ENCODE measurements around the gene SPTBN5.

SPTBN5 gene

DNA sequence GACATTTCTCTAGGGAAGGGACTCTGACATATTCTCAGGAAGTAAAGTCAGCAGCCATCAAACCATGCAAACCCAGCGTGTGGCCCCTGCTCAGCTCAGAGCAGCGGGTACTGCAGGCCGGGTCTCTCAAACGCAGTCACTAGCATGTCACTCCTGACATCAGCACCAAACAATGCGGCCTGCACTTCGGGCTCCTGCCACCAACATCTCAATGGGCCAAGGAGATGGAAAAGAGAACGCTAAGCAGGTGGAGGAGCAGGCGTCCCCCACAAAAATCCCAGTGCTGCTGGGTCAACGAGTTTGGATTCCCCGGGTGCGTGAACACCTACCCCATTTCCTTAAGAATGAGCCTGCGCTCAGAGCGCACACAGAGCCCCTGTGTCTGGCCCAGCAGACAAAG is 9.9 kb upstream of the SPTBN5 start:
- DNase-seq (ENCODE audit: low read depth in 3 of 3), result no peak

DNA sequence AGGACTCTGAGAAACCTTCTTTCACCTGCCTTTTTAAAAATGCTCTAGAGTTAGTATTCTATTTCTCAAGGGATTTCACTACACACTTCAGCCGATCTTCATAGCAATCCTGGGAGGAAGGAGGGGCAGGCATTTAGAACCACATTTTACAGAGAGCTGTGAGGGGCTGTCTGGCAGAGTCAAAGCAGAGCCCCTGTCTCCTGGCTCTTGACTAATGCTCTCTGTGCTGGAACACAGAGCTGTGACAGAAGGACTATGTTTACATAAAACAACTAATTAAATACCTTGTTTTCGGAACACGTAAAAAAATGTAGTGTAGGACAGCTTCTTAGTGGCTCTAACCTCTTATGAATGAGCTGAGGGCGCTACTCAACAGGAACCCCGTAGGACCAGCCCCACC is 7.6 kb upstream of the SPTBN5 start:
- no peak for DNase-seq (ENCODE audit: low read depth in 3 of 3)

DNA sequence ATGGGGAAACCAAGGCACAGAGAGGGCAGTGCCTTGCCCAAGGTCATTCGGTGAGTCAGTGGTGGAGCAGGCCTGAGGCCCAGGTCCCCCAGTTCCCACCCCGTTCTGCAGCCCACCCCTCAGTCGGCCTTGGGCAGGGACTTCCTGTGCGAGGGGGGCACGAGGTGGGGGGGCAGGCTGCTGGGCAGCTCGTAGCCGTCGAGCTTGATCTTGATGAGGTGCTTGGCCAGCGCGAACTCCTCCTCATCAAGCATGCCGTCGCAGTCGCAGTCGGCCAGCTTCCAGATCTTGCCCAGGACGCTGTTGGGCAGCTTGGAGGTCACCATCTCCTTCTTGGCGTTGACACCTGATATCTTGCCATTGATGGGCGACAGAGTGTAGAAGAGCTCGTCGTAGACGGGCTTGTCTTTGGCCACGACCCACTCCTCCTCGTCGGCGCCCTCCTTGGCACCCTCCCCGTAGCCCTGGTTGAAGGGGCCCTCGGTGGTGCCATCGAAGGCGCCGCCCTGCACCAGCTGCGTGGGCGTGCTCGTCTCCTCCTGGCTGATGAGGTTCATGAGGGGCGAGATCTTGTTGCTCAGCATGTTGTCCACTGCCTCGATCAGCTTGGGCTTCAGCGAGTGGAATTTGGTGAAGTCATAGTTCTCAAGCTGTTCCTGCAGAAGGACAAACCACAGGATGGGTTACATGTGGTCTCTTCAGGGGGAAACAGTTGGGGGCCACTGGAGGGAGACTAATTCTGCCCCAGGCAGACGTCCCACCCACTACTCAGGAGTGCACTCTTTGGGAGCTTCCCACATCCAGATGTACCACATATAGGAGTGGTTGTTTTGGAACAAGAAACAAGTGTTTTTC is 6.9 kb upstream of the SPTBN5 start:
- DNase-seq (ENCODE audit: low read depth in 3 of 3), result no peak

DNA sequence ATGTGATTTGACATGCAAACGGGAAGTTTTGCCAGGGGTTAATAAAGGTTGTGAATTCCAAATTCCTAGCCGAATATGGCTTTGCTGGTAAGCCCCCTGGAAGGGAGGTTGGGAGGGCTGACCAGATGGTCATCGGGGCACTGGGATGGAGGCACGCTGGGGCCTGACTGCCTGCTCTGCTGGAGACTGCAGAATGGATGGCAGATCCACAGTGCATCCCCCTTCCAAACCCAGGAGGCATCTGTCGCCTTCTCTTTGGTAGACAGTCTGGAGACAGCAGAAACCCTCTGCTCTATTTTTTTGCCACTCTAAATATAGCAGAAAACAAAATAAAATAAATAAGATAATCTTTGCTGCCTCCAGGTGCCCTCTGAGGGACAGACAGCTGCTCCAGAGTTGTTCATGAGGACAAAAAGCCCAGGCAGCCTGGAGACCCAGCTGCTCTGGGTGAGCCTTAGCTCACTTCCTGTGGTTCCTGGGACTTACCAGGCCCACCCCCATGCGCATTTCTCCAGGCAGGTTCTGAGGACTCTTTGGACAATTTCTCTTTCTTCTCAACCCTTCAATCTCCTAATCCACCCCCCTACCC is 6.1 kb upstream of the SPTBN5 start:
- no peak for DNase-seq (ENCODE audit: low read depth in 3 of 3)

DNA sequence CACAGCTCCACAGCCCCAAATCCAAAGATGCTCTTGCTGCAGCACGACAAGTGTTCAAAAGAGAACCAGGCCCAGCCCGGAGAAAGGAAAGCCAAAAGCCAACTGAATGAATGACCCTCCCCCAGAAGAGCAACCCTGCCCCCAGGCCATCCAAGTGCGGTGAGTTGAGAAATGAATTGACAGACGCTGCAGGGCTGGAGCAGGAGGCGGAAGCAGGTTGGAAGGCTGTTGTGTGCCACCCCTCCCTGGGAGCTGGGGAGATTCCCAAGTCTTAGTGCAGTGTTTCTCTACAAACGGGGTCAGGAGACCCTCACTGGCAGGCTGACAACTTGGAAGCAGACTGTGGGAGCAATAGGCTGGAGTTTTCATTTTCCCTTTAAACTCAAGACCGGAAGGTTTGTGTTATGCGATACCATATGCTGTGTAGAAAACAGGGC is 3.5 kb upstream of the SPTBN5 start:
- DNase-seq (ENCODE audit: low read depth in 3 of 3), result no peak

DNA sequence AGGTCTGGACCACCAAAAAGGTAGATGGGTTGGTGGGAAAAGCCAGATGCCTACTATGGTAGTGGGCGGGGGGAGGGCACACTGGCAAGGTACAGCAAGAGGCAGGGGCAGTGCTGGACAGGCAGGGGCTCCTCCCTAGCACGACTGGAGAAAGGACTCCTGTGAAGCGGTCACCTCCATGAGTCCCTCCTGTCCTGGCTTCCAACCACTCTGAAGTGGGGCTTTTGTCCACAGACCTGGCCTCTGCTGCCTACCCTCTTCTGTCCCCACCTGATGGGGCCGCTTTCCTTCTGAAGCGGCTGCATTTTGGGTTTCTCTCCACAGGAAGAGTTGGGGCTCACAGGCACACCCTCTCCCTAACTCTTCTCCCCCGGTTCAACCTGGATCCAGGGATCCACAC is 2.7 kb upstream of the SPTBN5 start:
- no peak for DNase-seq (ENCODE audit: low read depth in 3 of 3)

DNA sequence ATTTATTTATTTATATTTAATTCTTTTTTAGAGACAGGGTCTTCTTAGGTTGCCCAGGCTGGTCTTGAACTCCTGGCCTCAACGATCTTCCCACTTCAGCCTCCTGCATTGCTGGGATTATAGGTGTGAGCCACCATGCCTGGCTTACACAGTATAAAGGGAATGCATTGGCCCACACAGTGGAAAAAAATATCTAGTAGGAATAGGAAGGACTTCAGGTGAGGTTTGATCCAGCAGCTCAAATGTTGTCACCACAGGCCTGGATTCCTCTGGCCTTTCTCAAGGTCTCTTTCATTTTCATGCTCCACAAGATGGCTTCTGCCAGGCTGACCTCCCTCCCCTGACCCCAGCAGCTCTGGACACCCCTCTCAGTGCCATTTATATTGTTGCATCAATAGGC is 2.1 kb upstream of the SPTBN5 start:
- no peak for DNase-seq (ENCODE audit: low read depth in 3 of 3)

DNA sequence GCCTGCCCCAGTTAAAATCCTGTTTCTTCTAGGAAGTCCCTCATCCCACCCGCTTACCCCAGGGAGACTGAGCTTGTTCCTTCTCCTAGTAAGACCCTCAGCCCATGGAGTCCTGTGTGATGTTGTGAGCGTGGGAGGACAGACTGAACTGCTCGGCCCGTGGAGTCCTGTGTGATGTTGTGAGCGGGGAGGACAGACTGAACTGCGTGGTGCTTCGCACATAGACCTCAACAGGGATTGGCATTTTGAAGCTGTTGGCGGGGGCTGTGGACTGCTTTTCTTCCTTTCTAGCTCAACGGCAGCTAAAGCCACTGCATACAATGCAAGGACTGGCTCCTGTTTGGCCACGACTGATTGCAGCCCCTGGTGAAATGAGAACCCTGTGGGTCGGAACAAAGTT is 1.6 kb upstream of the SPTBN5 start:
- DNase-seq (ENCODE audit: low read depth in 3 of 3), result no peak

DNA sequence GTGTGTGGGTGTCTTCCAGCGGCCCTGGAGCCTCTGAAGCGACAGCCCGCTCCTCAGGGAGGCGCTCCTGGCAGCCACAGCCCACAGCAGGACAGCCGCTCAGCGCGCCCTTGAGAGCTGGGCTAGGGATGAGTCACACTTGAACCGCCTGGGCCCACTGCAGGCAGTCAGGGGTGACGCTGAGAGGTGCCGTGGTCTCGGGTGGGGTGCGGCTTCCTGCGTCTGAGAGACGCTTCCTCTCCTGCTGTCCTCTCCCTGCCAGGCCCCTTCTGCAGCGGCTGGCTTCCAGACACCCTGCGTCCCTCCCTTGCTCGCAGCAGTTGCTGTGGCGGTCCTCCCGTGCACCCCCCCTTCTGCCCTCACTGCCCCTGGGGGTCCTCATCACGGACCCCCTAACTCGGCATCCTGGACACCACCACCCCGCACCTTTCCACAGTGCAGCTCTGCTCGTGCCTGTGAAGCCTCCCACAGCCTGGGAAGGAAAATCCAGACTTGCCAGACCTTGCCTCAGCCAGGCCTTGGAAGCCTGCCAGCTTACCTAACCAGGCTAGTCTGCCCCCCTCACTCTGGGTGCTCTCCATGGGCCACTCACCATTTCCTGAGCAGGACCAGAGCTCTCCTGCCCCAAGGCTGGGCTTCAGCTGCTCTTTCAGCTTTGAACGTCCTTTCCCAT is 1.1 kb upstream of the SPTBN5 start:
- DNase-seq (ENCODE audit: low read depth in 3 of 3), result peak; percentile 42 to 77 (median 61)

DNA sequence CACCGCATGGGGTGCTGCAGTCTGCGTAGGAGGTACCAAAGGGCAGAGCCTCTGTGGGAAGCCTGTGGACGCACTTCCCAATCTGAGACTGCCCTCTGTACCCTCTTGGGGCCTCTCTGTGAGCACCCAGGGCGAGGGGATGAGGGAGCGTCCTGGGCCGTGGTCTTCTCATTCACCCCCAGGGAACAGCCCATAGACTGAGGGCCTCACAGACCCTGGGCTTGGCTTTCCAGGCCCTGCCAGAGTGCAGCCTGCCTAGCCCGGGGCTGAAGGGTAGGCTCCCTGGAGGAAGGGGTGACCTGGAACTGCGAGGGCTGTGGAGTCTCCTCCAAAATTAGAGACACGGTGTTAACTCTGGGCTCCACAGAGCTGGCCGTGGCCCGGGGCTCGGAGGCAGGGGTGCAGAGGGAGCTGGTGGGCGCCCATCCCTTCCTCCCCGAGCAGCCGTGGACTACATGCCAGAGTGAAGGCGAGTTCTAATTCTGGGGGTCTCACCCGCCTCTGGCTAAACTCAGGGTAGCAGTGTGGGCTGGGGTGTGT is 468 bp upstream of the SPTBN5 start:
- no peak for DNase-seq (ENCODE audit: low read depth in 3 of 3)

DNA sequence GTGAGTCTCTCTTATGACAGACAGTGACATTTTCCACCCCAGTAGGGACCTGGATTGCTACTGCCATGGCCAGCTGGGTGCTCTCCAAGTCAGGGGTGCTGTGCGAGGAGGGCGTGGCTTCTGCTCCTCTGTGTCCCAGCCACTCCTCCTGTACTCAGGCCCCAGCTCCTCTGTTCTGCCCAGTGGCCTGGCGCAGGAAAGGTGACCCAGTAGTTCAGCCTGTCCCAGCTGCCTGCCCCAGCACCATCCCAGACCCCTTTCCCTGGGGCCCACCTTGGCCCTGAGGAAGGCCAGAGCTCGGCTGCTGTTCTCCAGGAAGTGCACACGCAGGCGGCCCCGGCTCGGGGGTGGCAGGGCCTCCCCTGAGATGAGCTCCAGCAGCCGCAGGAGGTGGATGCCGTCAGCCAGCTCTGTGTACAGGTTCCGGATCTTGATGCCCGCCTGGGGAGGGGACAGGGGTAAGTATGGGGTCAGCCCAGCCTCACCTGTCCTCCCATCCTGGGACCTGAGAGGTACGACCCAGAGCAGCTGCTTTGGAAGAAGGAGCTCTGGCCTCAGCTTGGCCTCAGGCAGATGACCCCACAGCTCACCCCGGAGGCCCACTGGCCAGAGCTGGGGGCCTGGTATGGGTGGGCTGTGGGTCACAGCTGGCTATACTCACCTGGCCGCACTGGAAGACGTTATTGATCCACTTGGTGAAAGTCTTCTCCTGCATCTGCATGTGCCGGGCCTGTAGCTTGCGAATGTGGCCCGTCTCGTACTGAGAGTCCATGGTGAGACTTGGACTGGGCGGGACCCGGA is 1.0 kb downstream of the SPTBN5 start:
- DNase-seq (ENCODE audit: low read depth in 3 of 3), result no peak

DNA sequence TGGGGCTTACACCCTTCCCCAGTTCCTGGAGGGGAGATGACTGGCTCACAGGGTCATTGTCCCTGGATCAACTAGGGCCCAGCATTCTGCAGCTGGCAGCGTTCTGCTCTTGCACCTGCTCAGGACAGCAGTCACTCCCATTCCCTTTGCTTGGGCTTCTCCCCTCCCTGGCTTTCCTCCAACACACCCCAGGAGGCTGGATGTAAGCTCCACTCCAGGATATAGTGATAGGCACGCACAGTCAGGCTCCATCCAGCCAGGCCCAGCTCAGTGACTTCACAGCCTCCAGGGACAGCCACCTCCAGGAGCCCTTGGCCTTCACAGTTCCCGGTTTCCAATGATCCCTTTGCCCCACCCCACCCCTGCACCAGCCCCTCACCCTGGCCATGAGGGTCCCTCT is 1.9 kb downstream of the SPTBN5 start:
- no peak for DNase-seq (ENCODE audit: low read depth in 3 of 3)

DNA sequence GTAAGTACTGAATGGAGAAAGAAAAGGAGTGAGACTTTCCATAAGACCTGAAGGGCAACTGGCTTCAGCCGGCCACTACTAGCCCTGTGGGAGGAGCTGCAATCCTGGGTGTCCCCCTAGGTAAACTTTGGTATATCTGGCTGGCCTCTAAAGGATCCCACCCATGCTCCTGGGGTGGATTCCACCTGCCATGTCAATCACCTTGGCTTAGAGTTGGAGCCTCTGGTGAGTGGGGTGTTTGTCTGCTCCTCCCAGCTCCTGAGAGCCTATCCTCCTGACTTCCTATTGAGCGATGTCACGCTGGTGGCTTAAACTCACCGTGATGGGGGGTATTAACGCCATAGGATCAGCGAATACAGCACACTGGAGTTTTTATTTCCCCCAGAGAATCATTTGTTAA is 2.6 kb downstream of the SPTBN5 start:
- no peak for DNase-seq (ENCODE audit: low read depth in 3 of 3)

DNA sequence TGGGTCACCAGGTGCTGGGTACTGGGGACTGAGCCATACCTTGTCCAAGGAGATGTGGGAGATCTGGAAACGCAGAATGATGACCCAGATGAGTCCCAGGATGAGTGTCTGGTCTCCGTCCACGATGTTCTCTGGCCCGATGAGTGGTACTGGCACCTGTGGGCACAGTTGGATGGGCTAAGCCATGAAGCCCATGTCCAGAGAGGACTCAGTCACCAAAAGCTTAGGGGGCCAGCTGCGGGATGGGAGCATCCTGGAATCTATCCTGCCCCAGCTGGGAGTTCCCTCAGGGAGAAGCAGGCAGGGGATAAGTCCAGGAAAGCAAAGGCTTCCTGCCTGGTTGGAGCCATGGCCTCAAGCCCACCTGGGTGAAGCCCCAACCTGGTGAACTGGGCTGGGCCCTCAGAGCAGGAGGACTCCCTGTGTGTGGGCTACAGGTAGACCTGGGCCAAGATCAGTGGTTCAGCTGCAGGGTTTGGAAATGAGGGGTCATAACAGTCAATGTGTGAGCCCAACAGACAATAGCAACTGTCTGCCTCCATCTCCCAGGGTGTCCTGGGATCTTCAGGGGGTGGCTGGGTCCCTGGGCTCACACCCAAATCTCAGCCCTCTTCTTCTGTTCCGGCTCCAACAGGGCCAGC is 3.7 kb downstream of the SPTBN5 start:
- no peak for DNase-seq (ENCODE audit: low read depth in 3 of 3)

DNA sequence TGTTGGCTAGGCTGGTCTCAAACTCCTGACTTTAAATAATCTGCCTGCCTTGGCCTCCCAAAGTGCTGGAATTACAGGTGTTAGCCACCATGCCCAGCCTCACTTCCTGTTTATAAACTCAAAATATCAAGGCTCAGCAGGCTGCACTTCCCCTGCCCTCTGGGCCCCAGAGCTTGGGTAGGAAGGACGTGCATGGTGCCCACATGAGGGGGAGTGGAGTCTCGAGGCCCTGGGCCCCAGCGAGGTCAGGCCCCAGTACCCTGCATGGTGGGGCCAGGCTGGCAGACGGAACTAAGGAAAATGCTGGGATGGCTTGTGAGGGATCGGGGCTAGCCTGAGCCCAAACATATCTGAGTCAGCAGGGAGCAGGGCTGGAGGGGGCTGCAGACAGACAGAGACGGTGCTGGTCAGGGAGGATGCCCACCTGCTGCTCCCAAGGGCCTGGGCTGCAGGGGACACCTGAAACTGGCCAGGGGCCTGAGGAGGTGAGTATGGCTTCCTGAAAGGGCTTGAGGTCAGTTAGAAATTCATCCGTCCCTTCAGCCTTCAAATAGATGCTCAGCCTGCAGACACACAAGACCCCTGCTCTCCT is 5.1 kb downstream of the SPTBN5 start:
- no peak for DNase-seq (ENCODE audit: low read depth in 3 of 3)

DNA sequence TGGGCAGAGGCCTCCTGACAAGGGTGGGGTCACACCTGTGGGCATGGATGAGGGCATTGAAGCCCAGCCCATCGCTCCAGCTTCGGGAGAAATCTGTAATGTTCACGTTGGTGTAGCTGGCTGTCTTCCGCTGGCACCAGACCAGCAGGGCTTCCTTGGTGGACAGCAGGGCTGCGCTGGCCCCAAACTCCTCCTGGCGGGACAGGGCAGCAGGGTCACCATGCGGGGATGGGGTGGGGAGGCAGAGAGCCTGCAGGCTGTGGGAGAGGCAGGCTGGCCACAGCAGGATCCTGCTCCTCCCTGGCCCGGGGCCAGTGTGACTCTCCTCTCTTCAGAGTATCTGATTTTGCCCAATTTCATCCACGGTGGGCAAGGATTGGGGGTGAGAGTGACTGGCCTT is 6.0 kb downstream of the SPTBN5 start:
- DNase-seq (ENCODE audit: low read depth in 3 of 3), result no peak

DNA sequence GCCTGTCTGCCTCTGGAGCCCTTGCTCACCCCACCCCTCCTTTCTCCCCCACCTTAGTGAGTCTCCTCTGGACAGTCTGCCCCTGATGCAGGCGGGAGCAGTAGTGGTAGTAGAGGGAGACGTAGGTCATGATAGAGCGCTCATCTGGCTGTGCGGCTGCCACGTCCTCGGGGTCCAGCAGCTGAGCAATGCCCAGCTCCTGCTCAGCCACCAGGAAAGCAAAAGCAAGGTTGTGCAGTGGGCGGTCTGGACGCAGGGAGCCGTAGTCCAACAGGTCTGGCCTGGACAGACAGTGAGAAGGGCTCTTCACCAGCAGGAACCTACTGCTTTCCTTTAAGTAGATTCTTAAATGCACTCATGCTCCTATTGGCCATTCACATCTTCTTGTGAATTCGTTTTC is 6.7 kb downstream of the SPTBN5 start:
- no peak for DNase-seq (ENCODE audit: low read depth in 3 of 3)

DNA sequence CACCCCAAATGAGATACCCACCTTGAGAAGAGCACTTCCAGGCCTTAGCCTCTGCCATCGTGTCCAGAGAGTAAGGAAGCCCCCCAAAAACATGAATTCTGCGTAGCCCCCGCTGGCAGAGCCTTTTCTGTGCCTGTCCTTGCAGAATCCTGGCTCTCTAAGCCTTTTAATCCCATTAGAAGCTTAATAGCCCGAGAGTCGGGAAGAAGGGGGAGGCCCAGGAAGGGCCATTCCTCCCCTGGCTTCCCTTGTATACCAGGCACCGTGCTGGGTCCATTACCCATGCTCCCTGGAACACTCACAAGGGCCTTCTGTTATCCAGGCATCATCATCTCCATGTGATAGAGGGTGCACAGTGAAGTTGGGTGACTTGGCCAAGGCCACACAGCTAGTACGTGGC is 7.1 kb downstream of the SPTBN5 start:
- DNase-seq (ENCODE audit: low read depth in 3 of 3), result no peak

DNA sequence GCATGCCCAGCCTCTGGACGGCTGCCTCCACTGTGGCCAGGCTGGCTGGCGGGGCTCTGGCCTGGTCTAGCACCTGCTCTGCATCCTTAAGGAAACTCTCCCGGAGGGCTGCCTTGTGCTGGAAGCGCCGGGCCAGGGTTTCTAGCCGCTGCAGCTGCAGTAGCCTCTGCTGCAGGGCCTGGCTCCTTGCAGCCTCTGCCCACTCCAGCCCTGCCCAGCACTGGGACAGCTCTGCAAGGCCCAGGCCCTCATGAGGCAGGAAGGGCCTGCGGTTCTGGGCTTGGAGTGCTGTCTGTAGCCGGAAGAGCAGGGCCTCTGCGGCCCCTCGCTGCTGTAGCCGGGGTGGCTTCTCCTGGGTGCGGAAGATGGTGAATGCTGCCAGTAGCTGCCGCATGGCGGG is 8.0 kb downstream of the SPTBN5 start:
- no peak for DNase-seq (ENCODE audit: low read depth in 3 of 3)

DNA sequence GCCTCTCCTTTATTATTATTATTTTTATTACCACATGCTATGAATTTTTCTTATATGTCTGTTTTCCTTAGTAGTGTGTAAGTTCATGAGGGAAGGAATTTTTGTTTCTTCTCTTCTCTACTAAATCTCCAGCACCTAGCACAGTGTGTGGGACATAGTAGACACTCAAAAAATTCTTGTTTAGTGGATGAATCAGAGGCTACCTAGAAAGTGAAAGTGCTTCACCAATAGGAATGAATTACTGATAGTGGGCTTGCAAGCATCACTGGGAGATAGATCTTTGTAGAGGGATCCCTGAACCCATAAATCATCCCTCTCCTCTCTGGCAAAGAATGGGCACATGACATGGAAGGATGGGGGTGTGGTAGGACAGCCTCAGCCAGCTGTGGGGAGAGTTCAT is 8.5 kb downstream of the SPTBN5 start:
- no peak for DNase-seq (ENCODE audit: low read depth in 3 of 3)

DNA sequence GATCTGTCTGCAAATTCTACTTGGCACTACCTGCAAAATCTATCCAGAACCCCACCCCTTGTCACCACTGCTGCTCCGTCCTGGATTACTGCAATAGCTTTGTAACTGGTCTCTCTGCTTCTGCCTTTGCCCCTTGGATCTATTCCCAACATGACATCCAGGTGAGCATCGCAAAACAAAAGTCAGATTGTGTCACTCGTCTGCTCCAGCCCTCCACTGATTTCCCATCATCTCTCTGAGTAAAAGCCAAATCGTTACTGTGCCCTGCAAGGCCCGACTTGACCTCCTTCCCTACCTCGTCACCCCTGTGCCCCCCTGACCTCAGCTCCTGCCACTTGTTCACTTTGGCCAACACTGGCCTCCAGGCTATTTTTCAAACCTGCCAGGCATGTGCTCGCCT is 9.4 kb downstream of the SPTBN5 start:
- DNase-seq (ENCODE audit: low read depth in 3 of 3), result no peak
